Kidney (tissue), 14 donors: Measurements from ENCODE around the gene HAUS5. TPM values are rescaled to one million over a fixed set of nuclear protein-coding genes. Genes with fewer than 3 reads are reported as not detected.

Experiments used
- DNase-seq, 5 donors: peaks; one replicate each; pipeline ENCODE4 v3.0.0-alpha.2; 2013 to 2020
- FAIRE-seq: peaks from 2 replicates; lab custom pipeline; 2012; peaks lifted over from hg19 to GRCh38; lab: Jason Lieb, UNC
- H3K27ac ChIP-seq, 2 donors: one replicate each; pipeline ENCODE4 v1.7.0; 2013; ENCODE audit warnings: low read depth in 2 of 2, low read length in 2 of 2, inconsistent platforms in 1 of 2
- H3K27me3 ChIP-seq: one replicate; pipeline ENCODE4 v1.7.1; 2013; ENCODE audit warnings: low read length, inconsistent platforms; ENCODE audit not compliant: control insufficient read depth, insufficient read depth
- H3K36me3 ChIP-seq, 3 donors: one replicate each; pipeline versions ENCODE4 v1.7.0 to v1.7.1; 2013; ENCODE audit warnings: low read length in 3 of 3, control low read depth in 1 of 3, inconsistent platforms in 1 of 3; ENCODE audit not compliant: insufficient read depth in 3 of 3, control insufficient read depth in 2 of 3
- H3K4me1 ChIP-seq, 3 donors: one replicate each; pipeline versions ENCODE4 v1.7.0 to v1.7.1; 2013; ENCODE audit warnings: low read length in 3 of 3, inconsistent platforms in 1 of 3, low read depth in 1 of 3; ENCODE audit not compliant: control insufficient read depth in 2 of 3, insufficient read depth in 2 of 3
- H3K4me3 ChIP-seq, 3 donors: one replicate each; pipeline versions ENCODE4 v1.7.0 to v1.8.1; 2013; ENCODE audit warnings: low read length in 3 of 3, control low read depth in 1 of 3, inconsistent platforms in 1 of 3
- H3K9ac ChIP-seq, 3 donors: one replicate each; pipeline versions ENCODE4 v1.7.0 to v1.7.1; 2013; ENCODE audit warnings: low read length in 3 of 3, control low read depth in 1 of 3, inconsistent platforms in 1 of 3
- H3K9me3 ChIP-seq, 3 donors: one replicate each; pipeline versions ENCODE4 v1.7.0 to v1.7.1; 2013; ENCODE audit warnings: low read length in 3 of 3, control low read depth in 1 of 3, inconsistent platforms in 1 of 3; ENCODE audit not compliant: control insufficient read depth in 2 of 3, insufficient read depth in 1 of 3
- CTCF ChIP-seq: IDR thresholded peaks from 3 replicates; pipeline ENCODE4 v1.5.1; 2012; ENCODE audit warnings: mild to moderate bottlenecking, moderate library complexity, borderline replicate concordance; ENCODE audit not compliant: insufficient read depth; ENCODE audit errors: extremely low read depth
- intact Hi-C: fragments of 100-400 bp; cut with DNase I; formaldehyde crosslinking; loops from one replicate; pipeline ENCODE4 v1.11.1; 2022
- polyA plus RNA-seq: library from polyadenylated mRNA; stranded (reverse); fragments of 350-450 nt; fragmentation: Illumina TruSeq; extraction: RNeasy Lipid Tissue Mini Kit (QIAGEN cat#74804); gene quantifications from one replicate; pipeline ENCODE4 v1.2.3, GENCODE V29; 2014; ENCODE audit warnings: low read depth, low replicate concordance; ENCODE audit not compliant: insufficient read depth
- total RNA-seq: library from RNA; stranded (reverse); fragmentation: NEBNext Ultra II Directional; extraction: Animal tissue kit (Norgen Biotek cat#: 25700); gene quantifications from one replicate; pipeline ENCODE4 v1.2.1, GENCODE V29; 2021
- donor health status: control.
- donor health status: control.
- donor health status: control.
- donor health status: control.
- donor health status: control.
- donor health status: DM: yes; HTN: yes; CAD: no.
- donor health status: Normal renal cell carcinoma (clear cell type).

Gene HAUS5
- total and polyA plus RNA-seq, 2 donors from 2014 or later: 6.8 to 15.9 TPM

DNA sequence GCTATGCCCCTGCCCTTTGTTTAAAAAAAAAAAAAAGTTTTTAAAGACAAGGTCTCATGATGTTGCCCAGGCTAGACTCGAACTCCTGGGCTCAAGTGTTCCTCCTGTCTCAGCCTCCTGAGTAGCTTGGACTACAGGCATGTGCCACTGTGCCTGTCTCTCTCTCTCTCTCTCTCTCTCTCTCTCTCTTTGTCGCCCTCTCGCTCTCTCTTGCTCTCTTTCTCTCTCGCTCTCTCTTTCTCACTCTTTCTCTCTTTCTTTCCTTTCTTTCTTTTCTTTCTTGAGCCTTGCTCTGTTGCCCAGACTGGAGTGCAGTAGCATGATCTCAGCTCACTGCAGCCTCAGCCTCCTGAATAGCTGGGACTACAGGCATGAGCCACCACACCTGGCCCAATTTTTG, 43.1 kb downstream of the HAUS5 start:
- intact Hi-C loops: no loop called here
- Histone ChIP-seq H3K9me3 (no peaks in the 10 kb centered on the region), H3K4me1 (no peaks in the 10 kb centered on the region), H3K9ac (no peak overlapping the region), H3K27ac (no peak overlapping the region), H3K36me3 (peaks cover 4 to 25% (median 25%) of the 10 kb centered on the region in 3 donors), H3K4me3 (no peak overlapping the region), H3K27me3 (no peaks in the 10 kb centered on the region)
- FAIRE-seq (no peak), DNase-seq (no peak)
- no peak for TF ChIP-seq CTCF

- Histone ChIP-seq H3K36me3 (peaks cover 4 to 25% (median 25%) of the 10 kb centered on the region in 3 donors), H3K4me1 (no peaks in the 10 kb centered on the region), H3K9me3 (no peaks in the 10 kb centered on the region), H3K27ac (no peak overlapping the region), H3K4me3 (no peak overlapping the region), H3K9ac (no peak overlapping the region), H3K27me3 (no peaks in the 10 kb centered on the region)
- FAIRE-seq (no peak), DNase-seq (no peak)
- TF ChIP-seq CTCF: no peak
- intact Hi-C loops: no loop called here
These were observed 44.2 kb downstream of the HAUS5 start for GRCh38 chr19:35656700-35657099.

DNA sequence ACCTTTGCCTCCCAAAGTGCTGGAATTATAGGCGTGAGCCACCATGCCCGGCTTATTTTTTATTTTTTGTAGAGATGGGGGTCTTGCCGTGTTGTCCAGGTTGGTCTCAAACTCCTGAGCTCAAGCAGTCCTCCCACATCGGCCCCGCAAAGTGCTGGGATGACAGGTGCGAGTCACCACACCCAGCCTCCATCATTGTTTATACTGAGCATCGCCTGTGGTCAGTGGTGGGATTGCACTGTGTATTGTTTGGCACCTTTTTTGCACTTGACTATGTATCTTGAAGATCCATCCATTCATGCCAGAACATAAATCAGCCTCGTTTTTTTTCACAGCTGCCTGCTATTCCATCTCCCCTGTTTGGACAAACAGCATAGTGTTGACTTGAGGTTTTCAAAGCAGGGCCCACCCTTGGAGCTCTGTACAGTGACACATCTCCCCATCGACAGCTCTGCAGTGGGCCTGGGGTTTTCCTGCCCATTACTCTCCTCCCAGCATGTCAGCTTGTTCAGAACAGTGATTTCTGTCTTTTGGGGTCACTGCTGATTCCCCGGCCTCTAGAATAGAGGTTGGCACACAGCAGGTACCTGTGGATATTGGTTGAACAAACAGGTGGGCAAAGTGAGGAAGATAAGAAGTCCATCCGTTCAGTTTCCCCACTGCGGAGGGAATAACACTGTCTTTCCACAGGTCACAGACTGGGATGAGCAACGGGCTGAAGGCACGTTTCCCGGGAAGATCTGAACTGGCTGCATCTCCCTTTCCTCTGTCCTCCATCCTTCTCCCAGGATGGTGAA, 45.6 kb downstream of the HAUS5 start:
- FAIRE-seq (no peak), DNase-seq (no peak)
- Histone ChIP-seq H3K4me3 (no peak overlapping the region), H3K36me3 (peaks cover 4 to 25% (median 25%) of the 10 kb centered on the region in 3 donors), H3K27me3 (no peaks in the 10 kb centered on the region), H3K9me3 (no peaks in the 10 kb centered on the region), H3K27ac (no peak overlapping the region), H3K4me1 (no peaks in the 10 kb centered on the region), H3K9ac (no peak overlapping the region)
- intact Hi-C loops: no loop called here
- TF ChIP-seq CTCF: no peak
